Right lobe of liver (tissue), 6 donors: ENCODE data around the gene PUS7. TPM values are rescaled to one million over a fixed set of nuclear protein-coding genes. Genes with fewer than 3 reads are reported as not detected.

Experiments
- ATAC-seq, 4 donors: fragments of 200-7000 bp; cut with Tn5 transposase; one replicate each; pipeline ENCODE4 v1.9.1; 2020; ENCODE audit warnings: mild to moderate bottlenecking in 4 of 4, moderate library complexity in 4 of 4
- DNase-seq, 3 donors: peaks; one replicate each; pipeline ENCODE4 v3.0.0-alpha.2; 2020
- H3K27ac ChIP-seq, 3 donors: fragments of 200-600 bp; one replicate each; pipeline ENCODE4 v1.8.0; 2022
- H3K27me3 ChIP-seq, 2 donors: fragments of 200-600 bp; one replicate each; pipeline ENCODE4 v1.8.0; 2022
- H3K36me3 ChIP-seq, 4 donors: fragments of 200-600 bp; sonication (generic) in 1 of 4; one replicate each; pipeline versions ENCODE4 v1.5.1 to v1.8.0; 2017 to 2022; ENCODE audit warnings: control low read depth in 1 of 4
- H3K4me1 ChIP-seq, 4 donors: fragments of 200-600 bp; sonication (generic) in 1 of 4; one replicate each; pipeline versions ENCODE4 v1.5.1 to v1.8.0; 2017 to 2022; ENCODE audit warnings: control low read depth in 1 of 4
- H3K4me3 ChIP-seq, 3 donors: fragments of 200-600 bp; one replicate each; pipeline ENCODE4 v1.8.0; 2022
- H3K9me3 ChIP-seq, 4 donors: fragments of 200-600 bp; sonication (generic) in 1 of 4; one replicate each; pipeline versions ENCODE4 v1.5.1 to v1.8.0; 2017 to 2022; ENCODE audit warnings: control low read depth in 1 of 4
- CTCF ChIP-seq, 4 donors: fragments of 200-600 bp in 3 of 4; fragments of 450-650 bp in 1 of 4; IDR thresholded peaks; one replicate each; pipeline versions ENCODE4 v1.5.1 to v1.8.0; 2016 to 2022; ENCODE audit warnings: antibody characterized with exemption in 4 of 4, mild to moderate bottlenecking in 2 of 4
- POLR2A ChIP-seq: fragments of 450-650 bp; IDR thresholded peaks from one replicate; pipeline ENCODE4 v1.6.1; 2017; ENCODE audit warnings: antibody characterized with exemption, mild to moderate bottlenecking
- WGBS: methylation state at CpG from one replicate; pipeline ENCODE4 v1.1.6; 2018; ENCODE audit warnings: low coverage, low lambda C conversion rate; ENCODE audit not compliant: insufficient coverage; ENCODE audit errors: missing lambda C conversion rate; 5-methylcytosine and 5-hydroxymethylcytosine counted together
- intact Hi-C, 2 donors: fragments of 100-400 bp; cut with DNase I; formaldehyde crosslinking; loops; one replicate each; pipeline versions ENCODE4 v1.11.2 to v1.14.1; 2022
- total RNA-seq, 6 experiments: library from RNA; depleted of rRNA in 2 of 6; stranded (reverse); fragments of >200 nt in 2 of 6; fragmentation: NEBNext Ultra II Directional in 3 of 6; extraction: Animal tissue kit (Norgen Biotek cat#: 25700) in 3 of 6; gene quantifications; one replicate each; pipeline versions ENCODE4 v1.1.0 to v1.2.4, GENCODE V29; 2016 to 2023
- donor health status: DM: no; HTN: yes; CAD: no.
- donor health status: DM: no; HTN: no; CAD: no.
- donor health status: DM: no; HTN: no; CAD: no.
- donor health status: DM: no; HTN: yes; CAD: no.
- donor health status: DM: no; HTN: yes; CAD: no.

PUS7 gene
- total RNA-seq, 6 experiments from 2014 or later, result 4.2 to 15.7 (median 6.8) TPM

- 75% methylated on average over 5 of the region's 7 CpGs for WGBS
- DNase-seq (no peak), ATAC-seq (no peak)
- no peaks in the 10 kb centered on the region for H3K9me3 ChIP-seq
- no peaks in the 10 kb centered on the region for H3K4me1 ChIP-seq
- intact Hi-C loops, result no loop called here
- H3K27me3 ChIP-seq, result no peaks in the 10 kb centered on the region
- peaks cover 0 to 1% (median 0%) of the 10 kb centered on the region in 4 donors for H3K36me3 ChIP-seq
- no peak overlapping the region for H3K27ac ChIP-seq
- H3K4me3 ChIP-seq, result no peak overlapping the region
- TF ChIP-seq CTCF (IDR thresholded peaks at IDR 0.05) (no peak), POLR2A (no peak)
Measured at GRCh38 chr7:105493196-105493922, 28.7 kb downstream of the PUS7 start.

- WGBS, result 89% methylated on average over 3 of the region's 3 CpGs
- H3K36me3 ChIP-seq, result peaks cover 0 to 6% (median 0%) of the 10 kb centered on the region in 4 donors
- H3K9me3 ChIP-seq, result no peaks in the 10 kb centered on the region
- no peak for DNase-seq
- ATAC-seq, result no peak
- no peak overlapping the region for H3K4me3 ChIP-seq
- no peak overlapping the region for H3K27ac ChIP-seq
- no peaks in the 10 kb centered on the region for H3K27me3 ChIP-seq
- intact Hi-C loops, result no loop called here
- H3K4me1 ChIP-seq, result no peaks in the 10 kb centered on the region
- TF ChIP-seq CTCF (IDR thresholded peaks at IDR 0.05) (no peak), POLR2A (no peak)
Measured at GRCh38 chr7:105489409-105489808, 32.7 kb downstream of the PUS7 start.

GRCh38 chr7:105487579-105488571 lies 34.2 kb downstream of the PUS7 start:
- DNase-seq (no peak), ATAC-seq (peak; percentile 69 to 99 (median 91))
- 45% methylated on average over 6 of the region's 6 CpGs for WGBS
- Histone ChIP-seq H3K9me3 (no peaks in the 10 kb centered on the region), H3K4me3 (no peak overlapping the region), H3K27ac (no peak overlapping the region), H3K27me3 (no peaks in the 10 kb centered on the region), H3K36me3 (peaks cover 0 to 6% (median 0%) of the 10 kb centered on the region in 4 donors), H3K4me1 (no peaks in the 10 kb centered on the region)
- intact Hi-C loops, result no loop called here
- TF ChIP-seq POLR2A (no peak), CTCF (IDR thresholded peaks at IDR 0.05) (peak; percentile 42 to 48 (median 44))

- WGBS, result 100% methylated on average over 4 of the region's 4 CpGs
- TF ChIP-seq POLR2A (no peak), CTCF (IDR thresholded peaks at IDR 0.05) (no peak)
- Histone ChIP-seq H3K27me3 (no peaks in the 10 kb centered on the region), H3K36me3 (no peaks in the 10 kb centered on the region), H3K4me1 (no peaks in the 10 kb centered on the region), H3K4me3 (no peak overlapping the region), H3K27ac (no peak overlapping the region), H3K9me3 (no peaks in the 10 kb centered on the region)
- no peak for DNase-seq
- intact Hi-C loops, result no loop called here
- ATAC-seq, result no peak
Measured at GRCh38 chr7:105480931-105481330, 41.1 kb downstream of the PUS7 start.
